ENCODE data around the gene NEURL2.
"Not testable (repeated sequence)": the region's sequence is repeated elsewhere in the genome, so short reads cannot be mapped to it uniquely, and the experiment has no call there.

The NEURL2 gene

GRCh38 chr20:45890985-45891983 is at the start of gene NEURL2, which contains the start of gene CTSA:
Gene NEURL2, minus strand, starts transcription at chr20:45891208. Its CDS starts 217 bp downstream, at chr20:45890991.
Gene CTSA, plus strand, starts transcription at chr20:45891335. Its CDS starts 234 bp downstream, at chr20:45891569.
- DNase-seq = peak; percentile 61 to 73 (median 71)

- DNase-seq = no peak
These were observed 49.5 kb upstream of the NEURL2 start for GRCh38 chr20:45940469-45940868.

GRCh38 chr20:45940053-45940452 is 49.0 kb upstream of the NEURL2 start:
- no peak for DNase-seq

GRCh38 chr20:45938727-45939438 is 47.9 kb upstream of the NEURL2 start:
- no peak for DNase-seq

GRCh38 chr20:45937765-45938164 is 46.8 kb upstream of the NEURL2 start:
- no peak for DNase-seq

- no peak for DNase-seq
These were observed 44.5 kb upstream of the NEURL2 start for GRCh38 chr20:45935416-45936046.

- peak; percentile 94 to 99 (median 96) for DNase-seq
These were observed 43.8 kb upstream of the NEURL2 start, which contains the start of gene PCIF1 for GRCh38 chr20:45934586-45935415. Gene PCIF1, plus strand, starts transcription at chr20:45934683. Its CDS starts 4,317 bp downstream, at chr20:45939000.

- DNase-seq = peak in 2 of 4 experiments; percentile 68 to 69
These were observed 43.1 kb upstream of the NEURL2 start for GRCh38 chr20:45934046-45934585.

- peak in 3 of 4 experiments; percentile 29 to 40 (median 30) for DNase-seq
These were observed 42.4 kb upstream of the NEURL2 start for GRCh38 chr20:45933266-45934045.

GRCh38 chr20:45931680-45932079 is 40.7 kb upstream of the NEURL2 start:
- DNase-seq = not testable (repeated sequence)

- no peak for DNase-seq
These were observed 36.3 kb upstream of the NEURL2 start for GRCh38 chr20:45927071-45927878.

GRCh38 chr20:45926731-45927070 is 35.7 kb upstream of the NEURL2 start:
- DNase-seq = no peak

- no peak for DNase-seq
These were observed 35.0 kb upstream of the NEURL2 start for GRCh38 chr20:45925821-45926506.

- no peak for DNase-seq
These were observed 33.6 kb upstream of the NEURL2 start for GRCh38 chr20:45924391-45925261.

- DNase-seq = no peak
These were observed 30.6 kb upstream of the NEURL2 start for GRCh38 chr20:45921337-45922189.

- DNase-seq = no peak
These were observed 29.7 kb upstream of the NEURL2 start for GRCh38 chr20:45920462-45921336.
